ENCODE results near the gene PPP1R3F.

PPP1R3F gene

GRCh38 chrX:49244207-49244606 lies 25.4 kb upstream of the PPP1R3F start:
- no peaks in the 10 kb centered on the region for H3K4me1 ChIP-seq (ENCODE audit: low read depth, poor library complexity, severe bottlenecking)
- H3K9ac ChIP-seq: no peak overlapping the region
- no peak overlapping the region for H3K27ac ChIP-seq
- no peak overlapping the region for H3K4me2 ChIP-seq
- TF ChIP-seq CTCF (conservative IDR thresholded peaks at IDR 0.05; ENCODE audit: low read depth, low read length): no peak
- no peaks in the 10 kb centered on the region for H4K20me1 ChIP-seq (ENCODE audit: insufficient read depth)
- H3K36me3 ChIP-seq (ENCODE audit: insufficient read depth): no peaks in the 10 kb centered on the region
- no peaks in the 10 kb centered on the region for H3K79me2 ChIP-seq (ENCODE audit: insufficient read depth, low read depth)
- no peak overlapping the region for H2AFZ ChIP-seq (ENCODE audit: low read depth)
- H3K27me3 ChIP-seq (ENCODE audit: insufficient read depth, low read depth): no peaks in the 10 kb centered on the region
- H3K4me3 ChIP-seq (IDR thresholded peaks at IDR 0.05; ENCODE audit: insufficient read depth, low read depth, low read length): no peak overlapping the region

- no peaks in the 10 kb centered on the region for H3K4me1 ChIP-seq (ENCODE audit: low read depth, poor library complexity, severe bottlenecking)
- TF ChIP-seq CTCF (conservative IDR thresholded peaks at IDR 0.05; ENCODE audit: low read depth, low read length): no peak
- no peak overlapping the region for H3K9ac ChIP-seq
- no peaks in the 10 kb centered on the region for H3K27me3 ChIP-seq (ENCODE audit: insufficient read depth, low read depth)
- no peaks in the 10 kb centered on the region for H3K79me2 ChIP-seq (ENCODE audit: insufficient read depth, low read depth)
- H4K20me1 ChIP-seq (ENCODE audit: insufficient read depth): no peaks in the 10 kb centered on the region
- H3K4me3 ChIP-seq (IDR thresholded peaks at IDR 0.05; ENCODE audit: insufficient read depth, low read depth, low read length): no peak overlapping the region
- H3K4me2 ChIP-seq: no peak overlapping the region
- H3K27ac ChIP-seq: no peak overlapping the region
- H3K36me3 ChIP-seq (ENCODE audit: insufficient read depth): no peaks in the 10 kb centered on the region
- no peak overlapping the region for H2AFZ ChIP-seq (ENCODE audit: low read depth)
These were observed 23.1 kb upstream of the PPP1R3F start for GRCh38 chrX:49246541-49246940.

GRCh38 chrX:49247346-49247745 lies 22.2 kb upstream of the PPP1R3F start:
- Histone ChIP-seq H3K4me2 (no peak overlapping the region), H2AFZ (ENCODE audit: low read depth) (no peak overlapping the region), H3K27me3 (ENCODE audit: insufficient read depth, low read depth) (no peaks in the 10 kb centered on the region), H4K20me1 (ENCODE audit: insufficient read depth) (no peaks in the 10 kb centered on the region), H3K4me1 (ENCODE audit: low read depth, poor library complexity, severe bottlenecking) (no peaks in the 10 kb centered on the region), H3K9ac (no peak overlapping the region), H3K79me2 (ENCODE audit: insufficient read depth, low read depth) (no peaks in the 10 kb centered on the region), H3K4me3 (IDR thresholded peaks at IDR 0.05; ENCODE audit: insufficient read depth, low read depth, low read length) (no peak overlapping the region), H3K27ac (no peak overlapping the region), H3K36me3 (ENCODE audit: insufficient read depth) (no peaks in the 10 kb centered on the region)
- TF ChIP-seq CTCF (conservative IDR thresholded peaks at IDR 0.05; ENCODE audit: low read depth, low read length): no peak

- Histone ChIP-seq H4K20me1 (ENCODE audit: insufficient read depth) (no peaks in the 10 kb centered on the region), H3K4me1 (ENCODE audit: low read depth, poor library complexity, severe bottlenecking) (no peaks in the 10 kb centered on the region), H3K4me3 (IDR thresholded peaks at IDR 0.05; ENCODE audit: insufficient read depth, low read depth, low read length) (no peak overlapping the region), H3K27me3 (ENCODE audit: insufficient read depth, low read depth) (no peaks in the 10 kb centered on the region), H3K4me2 (no peak overlapping the region), H3K79me2 (ENCODE audit: insufficient read depth, low read depth) (no peaks in the 10 kb centered on the region), H2AFZ (ENCODE audit: low read depth) (no peak overlapping the region), H3K27ac (no peak overlapping the region), H3K9ac (no peak overlapping the region), H3K36me3 (ENCODE audit: insufficient read depth) (no peaks in the 10 kb centered on the region)
- TF ChIP-seq CTCF (conservative IDR thresholded peaks at IDR 0.05; ENCODE audit: low read depth, low read length): no peak
These were observed 21.4 kb upstream of the PPP1R3F start for GRCh38 chrX:49247916-49248811.

All from KMS-11 (cell line).